ENCODE measurements around the gene UNC5CL.
"Not testable (repeated sequence)": the region's sequence is repeated elsewhere in the genome, so short reads cannot be mapped to it uniquely, and the experiment has no call there.

Gene UNC5CL

DNA sequence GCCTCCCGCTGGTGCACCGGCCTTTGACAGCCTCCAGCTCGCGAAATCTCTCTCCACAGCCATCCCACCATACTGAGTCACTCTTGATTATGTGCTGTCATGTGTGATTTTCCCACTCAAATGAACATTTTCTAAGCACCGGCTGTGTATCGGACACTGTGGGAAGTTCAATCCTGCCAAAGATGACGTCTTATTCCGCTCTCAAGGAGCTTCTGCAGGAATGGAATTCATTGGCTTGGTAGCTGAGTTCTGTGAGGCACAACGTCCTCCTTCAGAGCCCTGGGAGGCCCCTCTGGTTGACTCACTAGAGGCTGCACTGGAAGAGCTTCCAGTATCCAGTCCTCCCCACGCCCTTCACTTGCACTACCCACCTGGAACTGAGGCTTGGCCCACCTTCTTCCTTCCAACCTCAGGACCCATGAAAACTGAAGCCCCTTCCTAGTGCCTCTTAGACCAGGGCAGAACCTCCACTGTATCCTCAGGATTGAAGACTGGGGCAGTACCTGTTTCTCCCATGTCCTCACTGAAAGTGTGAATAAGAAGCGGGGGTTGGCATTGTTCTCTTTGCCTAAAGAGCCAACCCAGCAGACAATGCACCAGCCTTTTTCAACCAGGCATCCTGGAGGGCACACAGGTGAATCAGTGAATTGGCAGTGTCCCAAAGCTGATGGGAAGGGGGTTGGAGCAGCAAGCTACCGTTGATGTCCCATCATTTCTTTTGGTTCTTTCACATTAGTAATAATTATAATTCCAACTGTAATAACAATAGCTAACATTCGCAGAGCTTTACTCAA, 1.7 kb downstream of the UNC5CL start:
- no peak for DNase-seq

DNA sequence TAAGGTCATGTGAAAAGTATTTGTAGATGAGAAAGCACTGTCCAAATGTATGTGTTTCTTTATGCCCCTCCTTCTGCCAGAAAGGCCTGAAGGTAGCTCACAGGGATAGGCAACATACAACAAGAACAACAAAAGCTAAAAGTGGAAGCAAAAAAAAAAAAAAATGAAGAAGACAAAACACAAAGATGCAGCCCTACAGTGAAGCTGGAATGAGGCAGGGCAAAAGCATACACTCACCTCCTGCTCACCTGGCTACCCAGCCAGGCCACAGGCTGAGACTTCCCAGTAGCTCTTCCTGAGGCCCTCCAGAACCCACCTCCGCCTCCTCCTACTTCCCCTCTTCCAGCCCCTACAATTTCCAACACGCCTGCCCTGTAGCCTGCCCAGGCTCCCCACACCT, 2.4 kb downstream of the UNC5CL start:
- no peak for DNase-seq

DNA sequence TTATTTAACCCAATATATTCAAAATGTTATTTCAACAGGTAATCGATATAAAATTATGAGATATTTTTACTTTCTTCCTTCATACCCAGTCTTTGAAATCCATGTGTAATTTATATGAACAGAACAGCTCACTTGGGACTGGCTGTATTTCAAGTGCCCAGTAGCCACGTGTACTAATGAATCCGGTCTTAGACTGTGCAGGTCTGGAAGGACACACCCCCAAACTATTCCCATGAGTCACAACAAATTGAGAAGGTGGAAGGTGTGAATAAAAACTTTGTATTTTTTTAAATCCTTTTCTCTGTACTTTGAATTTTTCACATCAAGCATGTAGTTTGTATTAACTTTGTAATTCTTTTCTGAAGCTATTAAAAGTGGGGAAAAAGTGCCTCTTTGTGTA, 2.8 kb downstream of the UNC5CL start:
- no peak for DNase-seq

- DNase-seq: no peak
Observed at GRCh38 chr6:41033776-41034175, 5.2 kb downstream of the UNC5CL start.

GRCh38 chr6:41032830-41033229, 6.2 kb downstream of the UNC5CL start:
- no peak for DNase-seq

DNA sequence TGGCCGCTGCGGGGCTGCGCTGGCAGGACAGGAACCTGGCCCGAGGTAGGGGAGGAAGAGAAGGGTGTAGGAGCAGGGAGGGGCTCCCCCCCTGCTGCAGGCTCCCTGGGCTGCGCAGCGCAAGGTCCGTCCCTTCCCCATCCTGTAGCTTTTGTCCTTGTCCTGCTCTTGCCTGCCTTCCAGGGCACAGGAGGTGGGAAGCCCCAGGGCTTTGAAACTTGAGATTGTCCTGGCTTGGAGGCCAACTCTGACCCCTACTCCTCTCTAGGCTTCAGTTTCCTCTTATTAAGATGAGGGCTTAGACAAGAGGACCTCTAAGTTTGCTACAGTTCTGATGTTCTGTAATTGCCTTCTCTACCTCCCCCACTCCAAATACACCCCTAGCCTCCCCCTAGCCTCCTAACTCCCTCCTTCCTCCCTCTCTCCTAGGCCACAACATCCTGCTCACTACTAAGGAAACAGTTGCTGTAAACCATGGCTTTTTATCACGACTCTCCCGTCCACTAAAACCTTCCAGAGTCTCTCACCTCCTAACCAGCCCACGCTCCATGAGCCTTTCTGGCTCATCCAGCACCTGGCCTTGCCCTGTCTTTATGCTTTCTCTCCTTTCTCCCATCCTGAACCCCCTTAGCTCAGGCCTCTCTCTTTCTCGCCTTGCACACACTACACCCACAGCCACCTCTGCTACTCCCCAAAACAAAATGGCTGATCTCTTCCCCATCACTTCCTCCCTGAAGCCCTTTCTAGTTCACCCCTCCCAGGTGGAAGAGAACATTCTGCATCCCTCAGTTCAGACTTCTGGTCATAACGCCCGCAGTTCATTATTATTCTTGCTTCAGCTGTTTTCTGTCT, 10.2 kb downstream of the UNC5CL start:
- no peak for DNase-seq

DNA sequence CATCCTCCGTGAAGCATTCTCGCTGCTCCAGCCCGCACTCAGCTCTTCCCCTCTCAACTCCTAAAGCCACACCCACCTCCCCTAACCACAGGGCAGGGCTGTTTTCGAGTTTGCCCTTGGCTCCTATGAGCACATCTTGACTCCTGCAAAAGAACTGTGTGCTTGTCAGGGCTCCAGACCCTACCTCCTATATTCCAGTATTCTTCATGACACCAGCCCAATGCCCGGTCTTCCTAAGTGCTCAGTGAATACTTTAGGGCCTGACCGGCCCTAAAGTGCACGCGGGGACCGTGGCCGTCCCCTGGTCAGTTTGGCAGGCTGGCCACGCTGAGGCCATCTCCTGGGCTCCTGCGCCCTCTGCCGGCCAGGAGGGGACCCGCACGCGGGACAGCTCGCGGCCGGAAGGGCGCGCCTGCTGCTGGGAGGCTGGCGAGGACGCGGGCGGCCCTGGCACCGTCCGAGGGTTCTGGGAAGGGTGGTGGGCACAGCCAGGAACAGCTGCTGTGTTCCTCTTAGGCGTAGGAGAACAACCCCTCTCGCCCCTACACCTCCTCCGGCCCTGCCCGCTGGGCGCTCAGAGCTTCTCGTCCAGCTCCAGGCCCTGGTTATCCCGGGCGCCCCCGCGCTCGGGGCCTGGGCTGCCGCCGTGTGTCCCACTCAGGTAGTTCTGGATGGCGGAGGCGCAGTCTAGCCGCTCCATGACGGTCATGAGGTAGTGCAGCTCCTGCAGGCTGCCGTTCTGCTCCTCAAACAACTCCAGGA, 11.0 kb downstream of the UNC5CL start:
- DNase-seq: peak; percentile 59

GRCh38 chr6:41027241-41027640, 11.8 kb downstream of the UNC5CL start:
- DNase-seq: no peak

DNA sequence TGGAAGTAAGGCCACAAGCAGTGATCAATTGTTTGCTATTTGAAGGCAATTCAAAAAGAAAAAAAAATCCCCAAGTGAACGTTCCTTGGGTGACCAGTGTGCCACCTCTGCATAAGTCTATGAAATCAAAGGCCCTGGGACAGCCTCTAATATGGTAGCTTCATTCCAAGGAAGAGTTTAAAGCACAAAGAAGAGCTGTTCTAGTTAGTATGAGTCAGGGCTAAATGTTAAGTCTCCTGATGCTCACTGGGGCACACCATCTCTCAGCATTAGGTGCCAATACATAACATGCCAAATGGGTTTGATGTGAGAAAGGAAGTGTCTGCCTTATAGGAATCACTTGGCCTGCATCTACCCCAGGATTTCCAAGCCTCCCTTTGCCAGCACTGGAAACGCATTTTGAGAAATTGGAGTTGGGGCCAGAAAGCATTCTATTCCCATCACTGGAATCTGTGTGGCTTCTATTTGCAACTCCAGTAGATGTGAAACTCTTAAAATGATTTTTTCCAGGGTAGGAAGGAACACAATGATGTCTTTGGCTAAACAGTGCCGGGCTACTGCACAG, 13.0 kb downstream of the UNC5CL start:
- no peak for DNase-seq

- no peak for DNase-seq
Observed at GRCh38 chr6:41023114-41023513, 15.9 kb downstream of the UNC5CL start.

- DNase-seq: no peak
Observed at GRCh38 chr6:41022294-41022693, 16.7 kb downstream of the UNC5CL start.

DNA sequence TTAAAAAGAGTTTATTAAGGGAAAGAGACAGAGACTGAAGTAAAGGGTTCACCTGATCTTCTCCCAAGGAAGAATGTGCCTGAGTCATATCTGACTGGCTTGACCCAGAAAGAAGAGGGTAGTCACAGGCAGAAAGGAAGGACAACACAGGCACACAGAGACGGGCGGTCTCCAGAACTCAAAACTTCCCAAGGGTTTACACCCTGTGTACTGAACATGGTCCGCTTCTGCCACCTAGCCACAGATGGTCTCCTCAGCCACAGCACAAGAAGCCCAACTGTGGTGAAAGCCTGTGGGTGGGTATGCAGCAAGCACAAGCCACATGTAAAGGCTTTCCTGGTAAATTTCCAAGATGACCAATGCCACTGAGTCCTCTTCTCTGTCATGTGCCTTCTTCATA, 17.2 kb downstream of the UNC5CL start:
- no peak for DNase-seq

GRCh38 chr6:41017663-41018062, 21.4 kb downstream of the UNC5CL start:
- DNase-seq: no peak

DNA sequence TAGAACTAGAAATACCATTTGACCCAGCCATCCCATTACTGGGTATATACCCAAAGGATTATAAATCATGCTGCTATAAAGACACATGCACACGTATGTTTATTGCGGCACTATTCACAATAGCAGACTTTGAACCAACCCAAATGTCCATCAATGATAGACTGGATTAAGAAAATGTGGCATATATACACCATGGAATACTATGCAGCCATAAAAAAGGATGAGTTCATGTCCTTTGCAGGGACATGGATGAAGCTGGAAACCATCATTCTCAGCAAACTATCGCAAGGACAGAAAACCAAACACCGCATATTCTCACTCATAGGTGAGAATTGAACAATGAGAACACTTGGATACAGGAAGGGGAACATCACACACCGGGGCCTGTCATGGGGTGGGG, 23.2 kb downstream of the UNC5CL start:
- DNase-seq: not testable (repeated sequence)

GRCh38 chr6:41014780-41015179, 24.2 kb downstream of the UNC5CL start:
- no peak for DNase-seq

- DNase-seq: no peak
Observed at GRCh38 chr6:41013466-41014153, 25.4 kb downstream of the UNC5CL start.

DNA sequence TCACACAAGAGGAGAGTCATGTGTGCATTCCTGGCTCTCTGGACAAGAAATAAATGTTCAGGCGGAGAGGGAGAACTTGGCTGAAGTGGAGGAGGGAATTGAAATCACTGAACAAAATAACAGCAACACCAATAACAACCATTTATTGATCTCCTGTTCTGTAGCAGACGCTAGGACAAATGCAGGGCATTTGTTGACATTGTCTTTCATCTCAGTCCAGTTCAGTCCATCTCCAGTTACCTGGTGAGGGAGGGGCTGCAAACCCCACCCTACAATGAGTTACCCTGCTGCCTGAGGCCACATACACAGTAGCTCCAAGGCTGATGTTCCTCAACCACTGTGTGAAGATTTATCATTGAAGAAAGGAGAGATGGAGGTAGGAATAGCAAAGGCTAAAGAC, 27.3 kb downstream of the UNC5CL start:
- no peak for DNase-seq

GRCh38 chr6:41009669-41010068, 29.4 kb downstream of the UNC5CL start:
- DNase-seq: no peak

DNA sequence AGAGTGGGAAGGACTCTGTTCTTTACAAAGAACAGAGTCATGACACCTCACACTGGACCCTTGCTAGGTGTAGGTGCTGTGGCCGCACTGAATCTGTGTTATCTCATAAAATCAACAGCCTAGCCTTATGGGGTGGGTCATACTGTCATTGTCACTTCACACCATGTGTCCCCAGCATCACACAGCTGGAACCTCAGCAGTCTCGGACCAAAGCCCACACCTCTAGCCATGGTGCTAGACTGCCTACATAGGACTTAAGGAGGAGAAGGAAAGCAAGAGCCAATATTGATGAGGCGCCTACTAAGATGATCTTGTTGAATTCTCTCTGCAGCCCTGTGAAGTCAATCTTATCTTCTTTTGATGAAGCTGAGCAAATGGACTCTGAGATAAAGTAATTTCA, 31.0 kb downstream of the UNC5CL start:
- no peak for DNase-seq

DNA sequence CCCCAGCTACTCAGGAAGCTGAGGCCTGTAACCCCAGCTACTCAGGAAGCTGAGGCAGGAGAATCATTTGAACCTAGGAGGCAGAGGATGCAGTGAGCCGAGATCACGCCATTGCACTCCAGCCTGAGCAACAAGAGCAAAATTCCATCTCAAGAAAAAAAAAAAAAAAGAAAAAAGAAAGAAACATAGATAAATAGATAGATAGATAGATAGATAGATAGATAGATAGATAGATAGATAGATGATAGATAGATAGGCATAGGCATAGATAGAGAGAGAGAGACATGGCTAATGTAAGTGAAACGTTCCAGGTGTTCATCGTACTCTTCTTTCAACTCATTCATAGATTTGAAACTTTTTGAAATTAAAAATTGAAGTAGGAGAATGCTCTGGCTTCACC, 32.0 kb downstream of the UNC5CL start:
- DNase-seq: not testable (repeated sequence)

GRCh38 chr6:41006217-41006616, 32.8 kb downstream of the UNC5CL start:
- DNase-seq: peak; percentile 45

DNA sequence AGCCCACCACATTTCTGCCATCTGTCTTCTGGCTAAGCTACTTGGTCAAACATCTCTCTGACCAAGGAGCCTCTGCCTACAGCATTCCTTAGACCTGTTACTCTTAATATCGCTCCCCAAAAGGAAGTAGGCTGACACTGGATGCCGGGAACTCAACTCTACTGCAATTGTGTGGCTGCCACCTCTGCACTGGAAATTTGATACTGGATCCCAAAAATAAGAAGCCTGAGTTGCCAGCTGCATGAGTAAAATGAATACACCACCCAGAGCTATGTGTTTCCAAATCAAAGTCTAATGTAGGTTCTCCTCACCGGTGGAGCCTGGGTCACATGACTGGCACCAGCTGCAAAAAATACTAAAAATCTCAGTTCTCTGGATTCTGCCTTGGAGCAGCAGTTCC, 36.9 kb downstream of the UNC5CL start:
- DNase-seq: no peak
